GM12878 (cell line): ENCODE measurements around the gene CCRL2. TPM values are rescaled to one million over a fixed set of nuclear protein-coding genes. Genes with fewer than 3 reads are reported as not detected.

ENCODE experiments used
- BCL11A ChIP-seq: IDR thresholded peaks from 2 replicates; pipeline ENCODE4 v1.6.1; 2011; ENCODE audit warnings: low read depth, low read length
- BHLHE40 ChIP-seq, 2 experiments: fragments of 450-650 bp in 1 of 2; IDR thresholded peaks; 2 replicates each; pipeline ENCODE4 v1.6.1; 2011 to 2017; ENCODE audit warnings: low read depth in 2 of 2, borderline replicate concordance in 1 of 2, improper control_type of control experiment in 1 of 2, low read length in 1 of 2, mild to moderate bottlenecking in 1 of 2
- CREM ChIP-seq: IDR thresholded peaks from 2 replicates; pipeline ENCODE4 v1.6.1; 2014; ENCODE audit warnings: antibody characterized with exemption, low read depth
- ESRRA ChIP-seq: IDR thresholded peaks from 2 replicates; pipeline ENCODE4 v1.6.1; 2012; ENCODE audit warnings: mild to moderate bottlenecking, low read length, improper control_type of control experiment
- EZH2 ChIP-seq: IDR thresholded peaks from 2 replicates; pipeline ENCODE4 v1.6.1; 2012; ENCODE audit warnings: low read depth, mild to moderate bottlenecking, control low read depth, inconsistent platforms, low read length, borderline replicate concordance; ENCODE audit not compliant: control insufficient read depth
- IRF4 ChIP-seq: IDR thresholded peaks from 2 replicates; pipeline ENCODE4 v1.6.1; 2011; ENCODE audit warnings: low read depth, low read length
- MTA2 ChIP-seq: fragments of 450-650 bp; IDR thresholded peaks from 2 replicates; pipeline ENCODE4 v1.6.1; 2016; ENCODE audit warnings: low read depth, mild to moderate bottlenecking, moderate library complexity
- MYB ChIP-seq: fragments of 150-350 bp; IDR thresholded peaks from 2 replicates; pipeline ENCODE4 v1.6.1; 2014; ENCODE audit warnings: mild to moderate bottlenecking, low read depth, low read length, borderline replicate concordance
- NBN ChIP-seq: fragments of 450-650 bp; IDR thresholded peaks from 2 replicates; pipeline ENCODE4 v1.6.1; 2016
- NFYA ChIP-seq: IDR thresholded peaks from 2 replicates; pipeline ENCODE4 v1.6.1; 2011; ENCODE audit warnings: low read depth, mild to moderate bottlenecking, low read length, improper control_type of control experiment, borderline replicate concordance
- NR2F1 ChIP-seq: fragments of 450-650 bp; conservative IDR thresholded peaks from 2 replicates; pipeline ENCODE4 v1.6.1; 2017; ENCODE audit warnings: mild to moderate bottlenecking
- PML ChIP-seq: IDR thresholded peaks from 2 replicates; pipeline ENCODE4 v1.6.1; 2012; ENCODE audit warnings: low read length, inconsistent platforms
- RUNX3 ChIP-seq: IDR thresholded peaks from 2 replicates; pipeline ENCODE4 v1.6.1; 2012; ENCODE audit warnings: low read length, inconsistent platforms
- SMAD5 ChIP-seq: IDR thresholded peaks from 2 replicates; pipeline ENCODE4 v1.6.1; 2016; ENCODE audit warnings: antibody characterized with exemption, low read depth
- SMARCA5 ChIP-seq: fragments of 450-650 bp; IDR thresholded peaks from 2 replicates; pipeline ENCODE4 v1.6.1; 2017; ENCODE audit warnings: mild to moderate bottlenecking
- SRF ChIP-seq, 2 experiments: IDR thresholded peaks; 2 replicates each; pipeline ENCODE4 v1.6.1; 2011; ENCODE audit warnings: low read depth in 2 of 2, low read length in 2 of 2, mild to moderate bottlenecking in 1 of 2, moderate library complexity in 1 of 2
- TCF7 ChIP-seq: IDR thresholded peaks from 2 replicates; pipeline ENCODE4 v1.6.1; 2014; ENCODE audit warnings: antibody characterized with exemption, borderline replicate concordance
- WRNIP1 ChIP-seq: IDR thresholded peaks from 2 replicates; pipeline ENCODE4 v1.6.1; 2011; ENCODE audit warnings: low read depth, low read length, improper control_type of control experiment, borderline replicate concordance
- polyA plus RNA-seq, 11 experiments: library from polyadenylated mRNA; depleted of rRNA in 4 of 11; unstranded in 6 of 11; stranded (reverse) in 5 of 11; fragments of >200 nt; fragmentation: Nextera tagmentation in 4 of 11; fragmentation: Illumina TruSeq in 1 of 11; extraction: Ambion mirVana in 4 of 11; extraction: Trizol in 1 of 11; gene quantifications; 1 replicate in 1 of 11; 2 replicates in 10 of 11; pipeline versions ENCODE4 v1.2.1 to v1.2.3, GENCODE V29; 2011 to 2016; ENCODE audit warnings: inconsistent platforms in 2 of 11, missing spikeins in 2 of 11, low read depth in 1 of 11
- total RNA-seq, 4 experiments: library from RNA; depleted of rRNA in 3 of 4; stranded (reverse); fragments of >200 nt in 3 of 4; fragmentation: Illumina TruSeq in 1 of 4; extraction: Trizol in 1 of 4; gene quantifications; 2 replicates each; pipeline versions ENCODE4 v1.2.1 to v1.2.3, GENCODE V29; 2013 to 2021
- TF ChIP-seq, protein P1 (sequence below), 3 experiments: IDR thresholded peaks in 2 of 3; conservative IDR thresholded peaks in 1 of 3; 2 replicates each; pipeline ENCODE4 v1.5.1; 2011; ENCODE audit warnings: low read depth in 3 of 3, low read length in 3 of 3, mild to moderate bottlenecking in 3 of 3, control low read depth in 2 of 3, moderate library complexity in 2 of 3, inconsistent platforms in 1 of 3, mixed read lengths in 1 of 3; ENCODE audit not compliant: control insufficient read depth in 2 of 3, insufficient read depth in 1 of 3; ENCODE audit errors: extremely low read depth in 1 of 3
- TF ChIP-seq, protein P2 (sequence below): fragments of 150-350 bp; IDR thresholded peaks from 2 replicates; pipeline ENCODE4 v1.6.1; 2016; ENCODE audit warnings: low read depth, low read length
- TF ChIP-seq, protein P3 (sequence below): fragments of 450-650 bp; IDR thresholded peaks from 2 replicates; pipeline ENCODE4 v1.6.1; 2018; ENCODE audit warnings: mild to moderate bottlenecking, low read depth, moderate library complexity; ENCODE audit not compliant: partially characterized antibody
- TF ChIP-seq, protein P4 (sequence below): fragments of 450-650 bp; IDR thresholded peaks from 2 replicates; pipeline ENCODE4 v1.6.1; 2017; ENCODE audit warnings: mild to moderate bottlenecking, low read depth, inconsistent platforms; ENCODE audit not compliant: poor library complexity, severe bottlenecking

Gene CCRL2
- total and polyA plus RNA-seq, 10 of the 15 experiments (the other 5 are each of a cell fraction or from before 2014, with no cell fraction given) = 0.04 to 2.5 (median 1.8) TPM

DNA sequence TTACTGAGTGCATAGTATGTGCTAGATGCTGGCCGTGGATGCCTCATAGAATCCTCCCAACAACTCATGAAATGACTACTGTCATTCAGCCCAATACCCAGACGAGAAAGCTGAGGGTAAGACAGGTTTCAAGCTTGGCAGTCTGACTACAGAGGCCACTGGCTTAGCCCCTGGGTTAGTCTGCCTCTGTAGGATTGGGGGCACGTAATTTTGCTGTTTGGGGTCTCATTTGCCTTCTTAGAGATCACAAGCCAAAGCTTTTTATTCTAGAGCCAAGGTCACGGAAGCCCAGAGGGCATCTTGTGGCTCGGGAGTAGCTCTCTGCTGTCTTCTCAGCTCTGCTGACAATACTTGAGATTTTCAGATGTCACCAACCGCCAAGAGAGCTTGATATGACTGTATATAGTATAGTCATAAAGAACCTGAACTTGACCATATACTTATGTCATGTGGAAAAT, 37.4 kb upstream of the CCRL2 start (continued):
- TF ChIP-seq, protein P1, sequence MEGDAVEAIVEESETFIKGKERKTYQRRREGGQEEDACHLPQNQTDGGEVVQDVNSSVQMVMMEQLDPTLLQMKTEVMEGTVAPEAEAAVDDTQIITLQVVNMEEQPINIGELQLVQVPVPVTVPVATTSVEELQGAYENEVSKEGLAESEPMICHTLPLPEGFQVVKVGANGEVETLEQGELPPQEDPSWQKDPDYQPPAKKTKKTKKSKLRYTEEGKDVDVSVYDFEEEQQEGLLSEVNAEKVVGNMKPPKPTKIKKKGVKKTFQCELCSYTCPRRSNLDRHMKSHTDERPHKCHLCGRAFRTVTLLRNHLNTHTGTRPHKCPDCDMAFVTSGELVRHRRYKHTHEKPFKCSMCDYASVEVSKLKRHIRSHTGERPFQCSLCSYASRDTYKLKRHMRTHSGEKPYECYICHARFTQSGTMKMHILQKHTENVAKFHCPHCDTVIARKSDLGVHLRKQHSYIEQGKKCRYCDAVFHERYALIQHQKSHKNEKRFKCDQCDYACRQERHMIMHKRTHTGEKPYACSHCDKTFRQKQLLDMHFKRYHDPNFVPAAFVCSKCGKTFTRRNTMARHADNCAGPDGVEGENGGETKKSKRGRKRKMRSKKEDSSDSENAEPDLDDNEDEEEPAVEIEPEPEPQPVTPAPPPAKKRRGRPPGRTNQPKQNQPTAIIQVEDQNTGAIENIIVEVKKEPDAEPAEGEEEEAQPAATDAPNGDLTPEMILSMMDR (IDR thresholded peaks at IDR 0.05 in 2 of 3, conservative IDR thresholded peaks at IDR 0.05 in 1 of 3; ENCODE audit: control insufficient read depth in 2 of 3, extremely low read depth in 1 of 3, insufficient read depth in 1 of 3, low read depth in 3 of 3, low read length in 3 of 3) = no peak
- TF ChIP-seq NR2F1 (peak; percentile 86), BCL11A (peak; percentile 41; the same call in 1 of the 2 replicates), MYB (no peak), TCF7 (no peak), NFYA (no peak), SRF (IDR thresholded peaks at IDR 0.05; ENCODE audit: low read depth in 2 of 2, low read length in 2 of 2) (0 out of 4 replicates have a peak, but pooled peaks of 1 of the 2 experiments have one; percentile 40), NBN (no peak), EZH2 (no peak), SMAD5 (no peak), SMARCA5 (no peak), PML (peak; percentile 64; the same call in 1 of the 2 replicates), RUNX3 (peak; percentile 96), CREM (peak; percentile 60), IRF4 (peak; percentile 86), ESRRA (peak; percentile 92; the same call in 1 of the 2 replicates), MTA2 (0 out of 2 replicates have a peak, but pooled peaks have one; percentile 51), WRNIP1 (no peak), BHLHE40 (IDR thresholded peaks at IDR 0.05; ENCODE audit: borderline replicate concordance in 1 of 2, low read depth in 2 of 2, low read length in 1 of 2) (peak in 1 of 2 experiments; percentile 16; a peak in 1 of 4 replicates)
- TF ChIP-seq, protein P2, sequence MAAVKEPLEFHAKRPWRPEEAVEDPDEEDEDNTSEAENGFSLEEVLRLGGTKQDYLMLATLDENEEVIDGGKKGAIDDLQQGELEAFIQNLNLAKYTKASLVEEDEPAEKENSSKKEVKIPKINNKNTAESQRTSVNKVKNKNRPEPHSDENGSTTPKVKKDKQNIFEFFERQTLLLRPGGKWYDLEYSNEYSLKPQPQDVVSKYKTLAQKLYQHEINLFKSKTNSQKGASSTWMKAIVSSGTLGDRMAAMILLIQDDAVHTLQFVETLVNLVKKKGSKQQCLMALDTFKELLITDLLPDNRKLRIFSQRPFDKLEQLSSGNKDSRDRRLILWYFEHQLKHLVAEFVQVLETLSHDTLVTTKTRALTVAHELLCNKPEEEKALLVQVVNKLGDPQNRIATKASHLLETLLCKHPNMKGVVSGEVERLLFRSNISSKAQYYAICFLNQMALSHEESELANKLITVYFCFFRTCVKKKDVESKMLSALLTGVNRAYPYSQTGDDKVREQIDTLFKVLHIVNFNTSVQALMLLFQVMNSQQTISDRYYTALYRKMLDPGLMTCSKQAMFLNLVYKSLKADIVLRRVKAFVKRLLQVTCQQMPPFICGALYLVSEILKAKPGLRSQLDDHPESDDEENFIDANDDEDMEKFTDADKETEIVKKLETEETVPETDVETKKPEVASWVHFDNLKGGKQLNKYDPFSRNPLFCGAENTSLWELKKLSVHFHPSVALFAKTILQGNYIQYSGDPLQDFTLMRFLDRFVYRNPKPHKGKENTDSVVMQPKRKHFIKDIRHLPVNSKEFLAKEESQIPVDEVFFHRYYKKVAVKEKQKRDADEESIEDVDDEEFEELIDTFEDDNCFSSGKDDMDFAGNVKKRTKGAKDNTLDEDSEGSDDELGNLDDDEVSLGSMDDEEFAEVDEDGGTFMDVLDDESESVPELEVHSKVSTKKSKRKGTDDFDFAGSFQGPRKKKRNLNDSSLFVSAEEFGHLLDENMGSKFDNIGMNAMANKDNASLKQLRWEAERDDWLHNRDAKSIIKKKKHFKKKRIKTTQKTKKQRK = no peak
- TF ChIP-seq, protein P3, sequence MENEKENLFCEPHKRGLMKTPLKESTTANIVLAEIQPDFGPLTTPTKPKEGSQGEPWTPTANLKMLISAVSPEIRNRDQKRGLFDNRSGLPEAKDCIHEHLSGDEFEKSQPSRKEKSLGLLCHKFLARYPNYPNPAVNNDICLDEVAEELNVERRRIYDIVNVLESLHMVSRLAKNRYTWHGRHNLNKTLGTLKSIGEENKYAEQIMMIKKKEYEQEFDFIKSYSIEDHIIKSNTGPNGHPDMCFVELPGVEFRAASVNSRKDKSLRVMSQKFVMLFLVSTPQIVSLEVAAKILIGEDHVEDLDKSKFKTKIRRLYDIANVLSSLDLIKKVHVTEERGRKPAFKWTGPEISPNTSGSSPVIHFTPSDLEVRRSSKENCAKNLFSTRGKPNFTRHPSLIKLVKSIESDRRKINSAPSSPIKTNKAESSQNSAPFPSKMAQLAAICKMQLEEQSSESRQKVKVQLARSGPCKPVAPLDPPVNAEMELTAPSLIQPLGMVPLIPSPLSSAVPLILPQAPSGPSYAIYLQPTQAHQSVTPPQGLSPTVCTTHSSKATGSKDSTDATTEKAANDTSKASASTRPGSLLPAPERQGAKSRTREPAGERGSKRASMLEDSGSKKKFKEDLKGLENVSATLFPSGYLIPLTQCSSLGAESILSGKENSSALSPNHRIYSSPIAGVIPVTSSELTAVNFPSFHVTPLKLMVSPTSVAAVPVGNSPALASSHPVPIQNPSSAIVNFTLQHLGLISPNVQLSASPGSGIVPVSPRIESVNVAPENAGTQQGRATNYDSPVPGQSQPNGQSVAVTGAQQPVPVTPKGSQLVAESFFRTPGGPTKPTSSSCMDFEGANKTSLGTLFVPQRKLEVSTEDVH = no peak
- TF ChIP-seq, protein P4, sequence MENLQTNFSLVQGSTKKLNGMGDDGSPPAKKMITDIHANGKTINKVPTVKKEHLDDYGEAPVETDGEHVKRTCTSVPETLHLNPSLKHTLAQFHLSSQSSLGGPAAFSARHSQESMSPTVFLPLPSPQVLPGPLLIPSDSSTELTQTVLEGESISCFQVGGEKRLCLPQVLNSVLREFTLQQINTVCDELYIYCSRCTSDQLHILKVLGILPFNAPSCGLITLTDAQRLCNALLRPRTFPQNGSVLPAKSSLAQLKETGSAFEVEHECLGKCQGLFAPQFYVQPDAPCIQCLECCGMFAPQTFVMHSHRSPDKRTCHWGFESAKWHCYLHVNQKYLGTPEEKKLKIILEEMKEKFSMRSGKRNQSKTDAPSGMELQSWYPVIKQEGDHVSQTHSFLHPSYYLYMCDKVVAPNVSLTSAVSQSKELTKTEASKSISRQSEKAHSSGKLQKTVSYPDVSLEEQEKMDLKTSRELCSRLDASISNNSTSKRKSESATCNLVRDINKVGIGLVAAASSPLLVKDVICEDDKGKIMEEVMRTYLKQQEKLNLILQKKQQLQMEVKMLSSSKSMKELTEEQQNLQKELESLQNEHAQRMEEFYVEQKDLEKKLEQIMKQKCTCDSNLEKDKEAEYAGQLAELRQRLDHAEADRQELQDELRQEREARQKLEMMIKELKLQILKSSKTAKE = peak; percentile 23
